Hepatocyte (in vitro differentiated cells): Measurements from ENCODE around the gene PTPN11. TPM values are rescaled to one million over a fixed set of nuclear protein-coding genes. Genes with fewer than 3 reads are reported as not detected.

Source experiments
- DNase-seq: peaks from one replicate; pipeline ENCODE4 v3.0.0-alpha.2; 2016; ENCODE audit warnings: low spot score
- H2AFZ ChIP-seq: fragments of 200-600 bp; sonication (generic); 2 replicates; pipeline ENCODE4 v1.6.0; 2016; ENCODE audit warnings: antibody characterized with exemption, mild to moderate bottlenecking
- H3K27ac ChIP-seq: fragments of 200-600 bp; sonication (generic); 2 replicates; pipeline ENCODE4 v1.5.1; 2016; ENCODE audit warnings: mild to moderate bottlenecking
- H3K27me3 ChIP-seq: fragments of 200-600 bp; sonication (generic); 2 replicates; pipeline ENCODE4 v1.6.1; 2016
- H3K36me3 ChIP-seq: fragments of 200-600 bp; sonication (generic); replicated peaks from 2 replicates; pipeline ENCODE4 v1.5.1; 2016; ENCODE audit warnings: low read depth; ENCODE audit not compliant: insufficient read depth
- H3K4me1 ChIP-seq: fragments of 200-600 bp; sonication (generic); 2 replicates; pipeline ENCODE4 v1.5.1; 2016; ENCODE audit warnings: mild to moderate bottlenecking, moderate library complexity; ENCODE audit not compliant: insufficient read depth
- H3K4me2 ChIP-seq: fragments of 200-600 bp; sonication (generic); 2 replicates; pipeline ENCODE4 v1.6.0; 2016
- H3K4me3 ChIP-seq: fragments of 200-600 bp; sonication (generic); 2 replicates; pipeline ENCODE4 v1.5.1; 2016; ENCODE audit warnings: mild to moderate bottlenecking
- H3K79me2 ChIP-seq: fragments of 200-600 bp; sonication (generic); 2 replicates; pipeline ENCODE4 v1.6.0; 2017; ENCODE audit warnings: mild to moderate bottlenecking
- H3K9me2 ChIP-seq: fragments of 200-600 bp; sonication (generic); replicated peaks from 2 replicates; pipeline ENCODE4 v1.6.0; 2017; ENCODE audit warnings: mild to moderate bottlenecking; ENCODE audit not compliant: insufficient read depth
- H3K9me3 ChIP-seq: fragments of 200-600 bp; sonication (generic); 2 replicates; pipeline ENCODE4 v1.5.1; 2016; ENCODE audit warnings: low read depth, mild to moderate bottlenecking
- H4K20me1 ChIP-seq: fragments of 200-600 bp; sonication (generic); 2 replicates; pipeline ENCODE4 v1.6.0; 2016; ENCODE audit warnings: mild to moderate bottlenecking; ENCODE audit not compliant: insufficient read depth, poor library complexity, severe bottlenecking
- CTCF ChIP-seq: fragments of 200-600 bp; sonication (generic); IDR thresholded peaks from 2 replicates; pipeline ENCODE4 v1.5.1; 2016; ENCODE audit warnings: antibody characterized with exemption, mild to moderate bottlenecking; ENCODE audit not compliant: poor library complexity
- EZH2 ChIP-seq: fragments of 200-600 bp; sonication (generic); IDR thresholded peaks from 2 replicates; pipeline ENCODE4 v1.6.1; 2016; ENCODE audit warnings: antibody characterized with exemption, mild to moderate bottlenecking, borderline replicate concordance
- EZH2phosphoT487 ChIP-seq: fragments of 200-600 bp; sonication (generic); IDR thresholded peaks from one replicate; pipeline ENCODE4 v1.6.1; 2018; ENCODE audit warnings: antibody characterized with exemption, mild to moderate bottlenecking, low read depth, moderate library complexity; ENCODE audit not compliant: unreplicated experiment, severe bottlenecking
- WGBS: methylation state at CpG from one replicate; pipeline ENCODE4 v1.1.6; 2016; ENCODE audit warnings: low lambda C conversion rate; ENCODE audit errors: missing lambda C conversion rate; 5-methylcytosine and 5-hydroxymethylcytosine counted together
- polyA plus RNA-seq: library from polyadenylated mRNA; unstranded; fragments of >200 nt; fragmentation: Nextera tagmentation; extraction: Ambion mirVana; gene quantifications from 2 replicates; pipeline ENCODE4 v1.2.1, GENCODE V29; 2016
- total RNA-seq: library from RNA; depleted of rRNA; stranded (reverse); fragments of >200 nt; gene quantifications from 2 replicates; pipeline ENCODE4 v1.2.3, GENCODE V29; 2014

The PTPN11 gene
- total and polyA plus RNA-seq, 2 experiments from 2014 or later: 66.6 to 102 TPM

DNA sequence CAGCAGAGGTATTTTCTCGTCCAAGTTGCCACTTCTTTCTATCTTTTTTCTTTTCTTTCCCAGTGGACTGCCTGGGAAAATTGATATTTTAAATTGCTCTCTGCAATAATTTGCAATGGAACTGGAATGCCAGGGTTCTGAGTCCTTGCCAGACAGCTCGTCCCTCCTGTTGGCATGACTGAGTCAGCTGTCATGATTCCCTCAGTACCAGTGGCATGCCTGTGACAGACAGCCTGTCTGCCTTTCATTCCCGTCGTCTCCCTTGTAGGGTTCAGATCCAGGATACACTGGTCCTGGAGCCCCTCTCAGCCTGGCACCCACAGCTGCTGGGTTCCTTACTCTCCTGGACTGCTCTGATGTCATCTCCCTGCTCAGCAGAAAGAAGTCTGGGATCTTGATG, 84.8 kb downstream of the PTPN11 start:
- no peaks in the 10 kb centered on the region for H3K9me2 ChIP-seq
- no peaks in the 10 kb centered on the region for H3K79me2 ChIP-seq
- no peaks in the 10 kb centered on the region for H3K4me1 ChIP-seq
- peaks cover 5% of the 10 kb centered on the region for H3K36me3 ChIP-seq
- TF ChIP-seq CTCF (no peak), EZH2phosphoT487 (no peak), EZH2 (no peak)
- H4K20me1 ChIP-seq: no peaks in the 10 kb centered on the region
- H3K9me3 ChIP-seq: no peaks in the 10 kb centered on the region
- no peak overlapping the region for H2AFZ ChIP-seq
- no peak for DNase-seq
- 86% methylated on average over 4 of the region's 4 CpGs for WGBS
- H3K4me2 ChIP-seq: no peak overlapping the region
- no peak overlapping the region for H3K4me3 ChIP-seq
- no peaks in the 10 kb centered on the region for H3K27me3 ChIP-seq
- H3K27ac ChIP-seq: no peak overlapping the region

DNA sequence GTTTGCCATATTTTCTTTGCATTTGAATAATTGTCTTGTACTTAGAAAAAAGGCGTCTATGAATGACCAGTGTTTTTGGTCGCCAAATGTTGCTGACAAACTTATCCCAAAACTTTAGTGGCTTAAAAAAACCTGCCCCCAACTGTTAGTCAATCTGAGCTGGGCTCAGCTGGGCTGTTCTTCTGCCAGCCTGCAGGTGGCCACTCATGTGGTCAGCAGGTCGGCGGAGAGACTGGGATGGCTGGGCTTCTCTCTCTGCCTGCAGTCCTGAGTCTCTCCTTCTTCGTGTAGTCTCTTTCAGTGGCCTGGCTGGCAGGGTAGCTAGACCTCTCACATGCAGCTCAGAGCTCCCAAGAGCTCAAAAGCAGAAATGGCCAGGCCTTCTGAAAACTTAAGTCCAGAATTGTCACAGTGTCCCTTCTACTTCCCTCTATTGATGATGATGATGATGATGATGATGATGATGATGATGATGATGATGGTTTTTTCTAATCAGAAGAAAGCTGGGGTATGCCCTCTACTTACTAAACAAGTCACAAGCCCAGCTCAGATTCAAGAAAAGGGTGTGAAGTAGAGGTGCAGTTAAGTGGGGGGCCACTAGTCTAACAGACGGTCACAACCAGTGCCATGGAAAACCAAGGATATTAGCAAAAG, 87.9 kb downstream of the PTPN11 start:
- Histone ChIP-seq H3K79me2 (no peaks in the 10 kb centered on the region), H2AFZ (no peak overlapping the region), H3K27ac (no peak overlapping the region), H3K4me2 (no peak overlapping the region), H3K36me3 (peaks cover 5% of the 10 kb centered on the region), H3K27me3 (no peaks in the 10 kb centered on the region), H4K20me1 (no peaks in the 10 kb centered on the region), H3K9me2 (no peaks in the 10 kb centered on the region), H3K4me3 (no peak overlapping the region), H3K9me3 (no peaks in the 10 kb centered on the region), H3K4me1 (no peaks in the 10 kb centered on the region)
- 97% methylated on average over 6 of the region's 6 CpGs for WGBS
- TF ChIP-seq CTCF (no peak), EZH2 (no peak)
- no peak for DNase-seq

DNA sequence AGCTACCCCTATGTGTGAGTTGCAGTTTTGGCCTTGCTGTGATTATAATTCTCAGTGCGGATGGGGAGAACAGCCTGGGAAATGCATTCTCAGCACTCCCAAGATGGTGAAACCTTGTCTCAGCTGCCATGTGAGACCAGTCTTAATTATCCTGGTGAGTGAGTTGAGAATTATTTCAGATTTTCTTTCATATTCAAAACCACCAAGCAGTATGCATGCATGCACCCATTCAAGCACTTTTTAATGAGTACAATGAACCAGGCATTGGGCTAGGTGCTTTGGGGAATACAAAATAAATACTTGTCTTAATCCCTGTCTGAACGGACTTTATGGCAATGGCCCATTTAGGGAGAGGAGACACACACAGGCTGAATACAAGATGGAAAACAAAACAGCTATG, 94.7 kb downstream of the PTPN11 start:
- Histone ChIP-seq H3K27me3 (no peaks in the 10 kb centered on the region), H2AFZ (no peak overlapping the region), H3K9me3 (no peaks in the 10 kb centered on the region), H3K4me3 (no peak overlapping the region), H3K9me2 (no peaks in the 10 kb centered on the region), H3K4me2 (no peak overlapping the region), H3K79me2 (no peaks in the 10 kb centered on the region), H3K36me3 (no peaks in the 10 kb centered on the region), H3K27ac (no peak overlapping the region), H3K4me1 (no peaks in the 10 kb centered on the region), H4K20me1 (no peaks in the 10 kb centered on the region)
- DNase-seq: no peak
- TF ChIP-seq CTCF (no peak), EZH2phosphoT487 (no peak), EZH2 (no peak)
- WGBS: 89% methylated on average over 2 of the region's 2 CpGs

DNA sequence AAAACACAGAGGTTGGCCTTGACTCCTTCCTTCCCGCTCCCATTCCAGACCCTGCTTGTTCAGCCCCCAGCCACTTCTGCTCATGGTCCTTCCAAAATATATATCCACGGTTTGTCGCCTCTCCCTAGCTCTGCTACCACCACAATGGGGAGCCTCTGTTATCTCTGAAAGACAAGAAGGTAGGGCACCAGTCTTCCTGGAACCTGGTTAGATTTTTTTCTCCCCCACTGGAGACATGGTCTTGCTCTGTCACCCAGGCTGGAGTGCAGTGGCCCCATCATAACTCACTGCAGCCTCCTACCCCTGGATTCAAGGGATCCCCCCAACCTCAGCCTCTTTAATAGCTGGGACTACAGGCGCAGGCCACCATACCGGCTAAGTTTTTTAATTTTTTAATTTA, 95.7 kb downstream of the PTPN11 start:
- H3K36me3 ChIP-seq: no peaks in the 10 kb centered on the region
- no peak for DNase-seq
- no peak for TF ChIP-seq EZH2phosphoT487
- TF ChIP-seq CTCF: no peak
- TF ChIP-seq EZH2: no peak
- H3K27me3 ChIP-seq: no peaks in the 10 kb centered on the region
- H3K4me3 ChIP-seq: no peak overlapping the region
- no peak overlapping the region for H3K27ac ChIP-seq
- no peaks in the 10 kb centered on the region for H4K20me1 ChIP-seq
- no peak overlapping the region for H2AFZ ChIP-seq
- no peaks in the 10 kb centered on the region for H3K79me2 ChIP-seq
- no peak overlapping the region for H3K4me2 ChIP-seq
- H3K9me3 ChIP-seq: no peaks in the 10 kb centered on the region
- H3K9me2 ChIP-seq: no peaks in the 10 kb centered on the region
- WGBS: 96% methylated on average over 5 of the region's 5 CpGs
- H3K4me1 ChIP-seq: no peaks in the 10 kb centered on the region
